22Rv1 (cell line): Measurements from ENCODE around the gene EZH2.

Experiments used
- CTCF ChIP-seq: fragments of 450-650 bp; IDR thresholded peaks from 2 replicates; pipeline ENCODE4 v1.5.1; 2017; ENCODE audit warnings: mild to moderate bottlenecking
- ZFX ChIP-seq: fragments of 450-650 bp; IDR thresholded peaks from 2 replicates; pipeline ENCODE4 v1.6.1; 2017; ENCODE audit warnings: antibody characterized with exemption, borderline replicate concordance

GRCh38 chr7:148916186-148916585 is 32.1 kb upstream of the EZH2 start:
- TF ChIP-seq CTCF (no peak), ZFX (no peak)
